IPS-18c (cell line): ENCODE results near the gene KIRREL3.

Experiments used
- H3K4me3 ChIP-seq: 2 replicates; pipeline ENCODE4 v1.7.0; 2013; ENCODE audit warnings: low read depth, mild to moderate bottlenecking, low read length, moderate library complexity; ENCODE audit not compliant: insufficient read depth
- H3K9me3 ChIP-seq: one replicate; pipeline ENCODE4 v1.6.1; 2013; ENCODE audit warnings: mild to moderate bottlenecking, low read length, moderate library complexity; ENCODE audit not compliant: control insufficient read depth, insufficient read depth

KIRREL3 gene

GRCh38 chr11:126494831-126495230, 505.7 kb downstream of the KIRREL3 start:
- Histone ChIP-seq H3K4me3 (no peak overlapping the region), H3K9me3 (peaks cover 2% of the 10 kb centered on the region)

- Histone ChIP-seq H3K4me3 (no peak overlapping the region), H3K9me3 (peaks cover 2% of the 10 kb centered on the region)
Observed at GRCh38 chr11:126492331-126493082, 508.1 kb downstream of the KIRREL3 start.

- H3K4me3 ChIP-seq = no peak overlapping the region
- peaks cover 2% of the 10 kb centered on the region for H3K9me3 ChIP-seq
Observed at GRCh38 chr11:126491092-126491491, 509.5 kb downstream of the KIRREL3 start.

GRCh38 chr11:126489836-126490660, 510.5 kb downstream of the KIRREL3 start:
- H3K9me3 ChIP-seq = peaks cover 2% of the 10 kb centered on the region
- H3K4me3 ChIP-seq = no peak overlapping the region

- H3K9me3 ChIP-seq = peaks cover 2% of the 10 kb centered on the region
Observed at GRCh38 chr11:126488591-126489370, 511.8 kb downstream of the KIRREL3 start.

GRCh38 chr11:126487711-126488110, 512.9 kb downstream of the KIRREL3 start:
- H3K4me3 ChIP-seq = no peak overlapping the region
- H3K9me3 ChIP-seq = peaks cover 2% of the 10 kb centered on the region

More at GRCh38 chr11:126488591-126489370, 511.8 kb downstream of the KIRREL3 start:
- no peak overlapping the region for H3K4me3 ChIP-seq

GRCh38 chr11:126485986-126486635, 514.5 kb downstream of the KIRREL3 start:
- peaks cover 2% of the 10 kb centered on the region for H3K9me3 ChIP-seq

GRCh38 chr11:126485021-126485792, 515.4 kb downstream of the KIRREL3 start:
- Histone ChIP-seq H3K4me3 (no peak overlapping the region), H3K9me3 (no peaks in the 10 kb centered on the region)

More at GRCh38 chr11:126485986-126486635, 514.5 kb downstream of the KIRREL3 start:
- no peak overlapping the region for H3K4me3 ChIP-seq

- H3K9me3 ChIP-seq = no peaks in the 10 kb centered on the region
- no peak overlapping the region for H3K4me3 ChIP-seq
Observed at GRCh38 chr11:126484266-126484665, 516.3 kb downstream of the KIRREL3 start.

GRCh38 chr11:126483621-126484195, 516.9 kb downstream of the KIRREL3 start:
- Histone ChIP-seq H3K4me3 (no peak overlapping the region), H3K9me3 (no peaks in the 10 kb centered on the region)

- Histone ChIP-seq H3K4me3 (no peak overlapping the region), H3K9me3 (no peaks in the 10 kb centered on the region)
Observed at GRCh38 chr11:126482586-126483108, 517.9 kb downstream of the KIRREL3 start.

GRCh38 chr11:126481303-126481680, 519.3 kb downstream of the KIRREL3 start:
- H3K9me3 ChIP-seq = no peaks in the 10 kb centered on the region
- no peak overlapping the region for H3K4me3 ChIP-seq

- H3K4me3 ChIP-seq = no peak overlapping the region
- no peaks in the 10 kb centered on the region for H3K9me3 ChIP-seq
Observed at GRCh38 chr11:126480410-126481302, 519.9 kb downstream of the KIRREL3 start.

GRCh38 chr11:126480015-126480409, 520.6 kb downstream of the KIRREL3 start:
- H3K9me3 ChIP-seq = no peaks in the 10 kb centered on the region
- H3K4me3 ChIP-seq = no peak overlapping the region
